IPS-18a (cell line): Measurements from ENCODE around the gene C12orf60.

Experiments used
- H3K27ac ChIP-seq: one replicate; pipeline ENCODE4 v1.5.1; 2013; ENCODE audit warnings: low read length
- H3K27me3 ChIP-seq: one replicate; pipeline ENCODE4 v1.6.1; 2013; ENCODE audit warnings: mild to moderate bottlenecking, low read length; ENCODE audit not compliant: control insufficient read depth, insufficient read depth
- H3K36me3 ChIP-seq: one replicate; pipeline ENCODE4 v1.6.1; 2013; ENCODE audit warnings: low read depth, low read length; ENCODE audit not compliant: control insufficient read depth
- H3K4me1 ChIP-seq: one replicate; pipeline ENCODE4 v1.6.1; 2013; ENCODE audit warnings: low read depth, low read length; ENCODE audit not compliant: control insufficient read depth
- H3K4me3 ChIP-seq: one replicate; pipeline ENCODE4 v1.5.1; 2013; ENCODE audit warnings: low read length
- H3K9ac ChIP-seq: one replicate; pipeline ENCODE4 v1.6.1; 2013; ENCODE audit warnings: mild to moderate bottlenecking, low read length, moderate library complexity
- H3K9me3 ChIP-seq: one replicate; pipeline ENCODE4 v1.6.1; 2013; ENCODE audit warnings: low read depth, low read length; ENCODE audit not compliant: control insufficient read depth

C12orf60 gene

DNA sequence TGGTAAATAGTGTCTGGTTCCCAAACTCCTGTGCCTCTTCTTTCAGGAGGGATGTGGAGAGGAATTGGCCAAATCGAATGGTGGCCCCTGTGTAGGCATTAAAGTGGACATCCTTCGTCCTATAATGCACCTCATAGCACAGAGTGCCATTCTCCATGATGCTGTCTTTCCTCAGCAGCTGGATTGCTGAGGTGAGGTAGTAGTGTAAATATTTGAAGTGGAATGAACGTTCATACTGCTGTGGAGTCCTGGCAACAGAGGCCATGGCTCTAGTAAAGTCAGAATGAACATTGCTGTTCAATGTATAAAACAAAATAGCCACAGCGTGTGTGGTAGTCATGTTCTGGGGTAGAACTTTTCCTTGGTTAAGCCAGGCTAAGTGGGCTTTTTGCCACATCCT is 37.1 kb downstream of the C12orf60 start:
- no peak overlapping the region for H3K4me3 ChIP-seq
- no peaks in the 10 kb centered on the region for H3K4me1 ChIP-seq
- no peaks in the 10 kb centered on the region for H3K9me3 ChIP-seq
- H3K9ac ChIP-seq: no peak overlapping the region
- H3K36me3 ChIP-seq: no peaks in the 10 kb centered on the region
- H3K27me3 ChIP-seq: no peaks in the 10 kb centered on the region
- H3K27ac ChIP-seq: no peak overlapping the region

DNA sequence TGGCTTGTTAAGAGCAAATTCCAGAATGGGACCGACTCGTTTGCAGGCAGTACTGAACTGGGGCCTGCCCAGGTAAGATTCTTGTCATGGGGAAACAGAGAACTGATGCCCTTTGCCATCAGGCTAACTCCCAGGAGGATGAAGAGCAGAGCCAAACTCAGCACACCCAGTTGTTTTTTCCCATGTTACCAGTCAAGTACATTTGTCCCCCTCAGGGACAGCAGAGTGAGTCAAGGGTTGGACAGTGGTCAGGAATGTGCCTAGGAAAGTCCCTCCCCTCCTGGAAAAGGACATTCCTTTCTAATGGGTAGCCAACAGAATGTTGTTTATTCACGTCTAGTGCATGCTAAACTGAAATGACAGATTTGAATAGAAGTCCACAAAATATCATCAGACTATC is 38.3 kb downstream of the C12orf60 start:
- Histone ChIP-seq H3K4me3 (no peak overlapping the region), H3K36me3 (no peaks in the 10 kb centered on the region), H3K27me3 (no peaks in the 10 kb centered on the region), H3K4me1 (no peaks in the 10 kb centered on the region), H3K27ac (no peak overlapping the region), H3K9ac (no peak overlapping the region), H3K9me3 (no peaks in the 10 kb centered on the region)

DNA sequence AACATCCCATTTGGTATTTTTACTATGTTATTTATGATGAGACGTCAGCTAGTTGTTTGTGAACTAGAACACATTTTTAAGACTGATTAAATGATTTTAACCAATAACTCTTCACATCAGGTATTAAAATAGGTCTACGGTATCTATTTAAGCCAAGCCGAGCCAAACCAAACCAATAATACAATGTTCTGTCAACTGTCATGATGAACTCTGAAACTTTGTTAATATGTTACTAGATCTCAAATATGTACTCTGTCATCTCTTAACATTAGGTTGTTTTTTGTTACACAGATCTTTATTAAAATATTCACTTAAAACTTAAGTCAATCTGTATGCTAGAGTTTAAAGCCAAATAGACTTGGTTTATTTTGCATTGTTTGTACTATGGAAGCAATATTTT is 38.8 kb downstream of the C12orf60 start:
- Histone ChIP-seq H3K9me3 (no peaks in the 10 kb centered on the region), H3K9ac (no peak overlapping the region), H3K27me3 (no peaks in the 10 kb centered on the region), H3K36me3 (no peaks in the 10 kb centered on the region), H3K27ac (no peak overlapping the region), H3K4me1 (no peaks in the 10 kb centered on the region), H3K4me3 (no peak overlapping the region)

DNA sequence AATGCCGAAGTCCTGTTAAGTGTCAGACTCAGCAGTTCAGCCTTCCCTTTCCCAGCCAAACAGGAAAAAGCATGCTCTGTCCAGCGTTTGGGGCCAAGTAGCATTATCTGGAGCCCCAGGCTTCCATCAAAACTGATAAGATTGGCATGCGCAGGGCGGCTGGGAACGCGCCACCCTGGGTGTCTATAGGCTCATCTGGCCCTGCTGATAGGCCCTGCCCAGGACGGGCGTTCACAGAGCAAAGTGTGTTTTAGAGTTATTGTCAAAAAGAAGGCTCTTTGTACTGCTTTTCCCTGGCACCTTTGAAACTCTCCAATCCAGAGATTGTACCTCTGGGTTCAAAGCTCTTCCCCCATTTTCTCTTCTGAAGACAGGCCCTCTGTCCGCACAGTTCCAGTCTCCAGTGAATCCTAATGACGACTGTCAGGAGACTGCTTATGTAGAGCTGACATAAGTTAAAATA is 40.0 kb downstream of the C12orf60 start, which contains the start of gene ART4:
TSS of gene ART4 (minus strand) at position 102 of the 463 bp plus-strand sequence. CDS start 413 bp downstream, outside the sequence.
- no peak within 1 kb of the TSS for H3K27ac ChIP-seq
- no peaks in the 10 kb centered on the region for H3K4me1 ChIP-seq
- no peaks in the 10 kb centered on the region for H3K9me3 ChIP-seq
- no peak within 1 kb of the TSS for H3K9ac ChIP-seq
- no peaks in the 10 kb centered on the region for H3K36me3 ChIP-seq
- no peak within 1 kb of the TSS for H3K4me3 ChIP-seq
- H3K27me3 ChIP-seq: no peaks in the 10 kb centered on the region

DNA sequence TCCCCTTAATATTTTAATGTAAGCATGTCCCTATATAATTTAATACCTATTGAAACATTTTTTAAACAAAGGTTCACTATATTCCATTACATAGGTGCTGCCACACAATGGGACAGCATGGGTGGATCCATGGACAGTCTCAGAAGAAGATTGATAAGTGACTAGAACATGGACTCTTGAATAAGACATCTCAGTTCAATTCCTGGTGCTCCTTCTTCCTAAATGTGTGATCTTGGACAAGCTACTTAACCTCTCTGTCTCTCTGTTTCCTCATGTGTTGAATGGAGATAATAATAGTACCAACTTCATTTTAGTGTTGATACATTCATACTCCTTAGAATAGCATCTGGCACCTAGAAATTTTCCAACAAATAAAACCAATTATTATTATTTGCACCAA is 40.9 kb downstream of the C12orf60 start:
- Histone ChIP-seq H3K4me1 (no peaks in the 10 kb centered on the region), H3K36me3 (no peaks in the 10 kb centered on the region), H3K9ac (no peak overlapping the region), H3K27me3 (no peaks in the 10 kb centered on the region), H3K9me3 (no peaks in the 10 kb centered on the region), H3K27ac (no peak overlapping the region), H3K4me3 (no peak overlapping the region)

DNA sequence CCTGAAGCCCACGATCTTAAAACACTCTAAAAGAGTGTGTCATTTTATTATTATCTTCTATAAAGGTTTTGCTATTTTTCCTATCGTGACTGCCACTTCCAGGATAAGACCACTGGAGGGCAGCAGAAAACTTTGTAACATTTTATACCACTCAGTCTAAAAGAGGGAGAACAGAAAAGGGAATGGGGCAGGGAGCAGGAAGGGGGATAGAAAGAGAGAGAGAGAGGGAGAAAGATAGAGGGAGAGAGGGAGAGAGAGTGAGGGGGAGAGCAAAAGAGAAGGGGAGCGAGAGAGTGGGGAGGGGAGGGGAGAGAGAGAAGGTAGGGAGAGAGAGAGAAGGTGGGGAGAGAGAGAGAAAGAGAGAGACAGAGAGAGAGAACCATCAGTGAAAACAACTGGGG is 41.9 kb downstream of the C12orf60 start:
- H3K4me3 ChIP-seq: no peak overlapping the region
- H3K27ac ChIP-seq: no peak overlapping the region
- H3K9ac ChIP-seq: no peak overlapping the region
- no peaks in the 10 kb centered on the region for H3K9me3 ChIP-seq
- H3K36me3 ChIP-seq: no peaks in the 10 kb centered on the region
- H3K27me3 ChIP-seq: no peaks in the 10 kb centered on the region
- no peaks in the 10 kb centered on the region for H3K4me1 ChIP-seq

DNA sequence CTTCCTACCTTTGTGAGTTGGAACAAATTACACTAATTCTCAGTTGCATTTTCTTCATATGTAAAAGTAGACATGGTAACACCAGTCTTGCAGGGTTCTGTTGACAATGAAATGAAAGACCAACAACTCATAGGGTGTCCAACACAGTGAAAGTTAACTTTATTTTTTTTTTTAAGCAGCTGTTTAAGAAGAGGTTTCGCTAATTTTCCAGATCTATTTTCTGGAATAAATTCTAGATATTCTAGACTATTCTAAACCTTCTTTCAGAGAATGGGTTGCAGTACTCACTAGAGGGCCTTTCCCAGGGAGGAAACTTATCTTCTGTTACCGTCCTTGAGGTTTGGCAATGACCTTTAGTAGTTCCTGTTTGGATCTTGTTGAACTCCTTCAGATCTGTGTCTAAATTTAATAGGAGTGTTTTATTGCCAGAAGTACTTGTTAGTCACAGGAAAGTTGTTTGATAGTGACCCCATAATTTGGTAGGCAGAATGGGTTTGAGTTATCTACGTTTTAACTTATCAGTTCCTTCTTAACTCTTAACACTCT is 42.6 kb downstream of the C12orf60 start:
- Histone ChIP-seq H3K27ac (no peak overlapping the region), H3K27me3 (no peaks in the 10 kb centered on the region), H3K4me1 (no peaks in the 10 kb centered on the region), H3K36me3 (no peaks in the 10 kb centered on the region), H3K9me3 (no peaks in the 10 kb centered on the region), H3K4me3 (no peak overlapping the region), H3K9ac (no peak overlapping the region)

DNA sequence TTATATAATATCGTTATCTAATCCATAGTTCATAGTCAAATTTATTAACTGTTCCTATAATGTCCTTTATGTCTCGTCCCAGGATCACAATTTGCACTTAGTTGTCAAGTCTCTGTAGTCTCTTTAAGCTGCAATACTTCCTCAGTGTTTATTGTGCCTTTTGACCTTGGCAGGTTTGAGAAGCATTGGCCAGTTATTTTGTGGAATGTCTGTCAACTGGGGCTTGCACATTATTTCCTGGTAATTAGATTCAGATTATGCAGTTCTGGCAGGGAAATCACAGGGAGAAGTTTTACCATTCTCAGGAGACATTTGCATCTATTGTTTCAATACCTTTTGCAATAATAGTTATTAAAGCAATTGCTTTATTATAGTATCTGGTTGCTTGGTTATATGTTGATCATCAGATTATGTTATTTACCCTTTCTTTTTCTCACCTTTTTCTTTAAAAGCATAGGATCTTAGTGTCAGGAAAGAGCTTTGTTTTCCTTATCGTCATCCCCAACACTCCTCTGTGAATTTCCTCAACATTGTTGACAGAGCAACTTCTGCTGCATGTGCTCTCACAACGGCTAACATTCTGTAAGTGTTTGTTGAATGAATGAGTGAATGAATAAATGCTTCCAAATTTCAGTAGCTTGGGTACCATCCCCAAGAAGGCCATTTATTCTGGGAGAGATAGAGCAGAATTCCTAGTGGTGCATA is 43.6 kb downstream of the C12orf60 start:
- Histone ChIP-seq H3K27me3 (no peaks in the 10 kb centered on the region), H3K9me3 (no peaks in the 10 kb centered on the region), H3K27ac (no peak overlapping the region), H3K36me3 (no peaks in the 10 kb centered on the region), H3K9ac (no peak overlapping the region), H3K4me3 (no peak overlapping the region), H3K4me1 (no peaks in the 10 kb centered on the region)

DNA sequence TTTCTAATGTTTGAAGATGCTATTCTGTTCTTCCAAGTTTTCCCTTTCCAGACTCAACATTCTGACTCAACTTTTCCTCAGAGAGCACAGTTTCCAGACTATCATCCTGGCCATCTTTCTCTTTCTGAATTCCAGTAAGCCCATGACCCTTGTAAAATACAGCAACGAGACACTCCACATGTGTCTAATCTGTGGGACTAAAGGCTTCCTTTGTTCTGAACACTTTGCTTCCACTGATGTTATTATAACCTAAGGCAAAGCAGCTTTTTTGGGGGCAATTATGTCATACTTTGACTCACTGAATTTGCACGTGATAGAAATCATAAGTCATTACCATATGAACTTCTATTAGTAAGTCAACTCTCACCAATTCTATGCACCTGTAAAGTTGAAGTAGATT is 46.2 kb downstream of the C12orf60 start:
- no peaks in the 10 kb centered on the region for H3K27me3 ChIP-seq
- H3K9ac ChIP-seq: no peak overlapping the region
- H3K9me3 ChIP-seq: no peaks in the 10 kb centered on the region
- no peak overlapping the region for H3K4me3 ChIP-seq
- peaks cover 12% of the 10 kb centered on the region for H3K4me1 ChIP-seq
- H3K27ac ChIP-seq: no peak overlapping the region
- H3K36me3 ChIP-seq: no peaks in the 10 kb centered on the region

DNA sequence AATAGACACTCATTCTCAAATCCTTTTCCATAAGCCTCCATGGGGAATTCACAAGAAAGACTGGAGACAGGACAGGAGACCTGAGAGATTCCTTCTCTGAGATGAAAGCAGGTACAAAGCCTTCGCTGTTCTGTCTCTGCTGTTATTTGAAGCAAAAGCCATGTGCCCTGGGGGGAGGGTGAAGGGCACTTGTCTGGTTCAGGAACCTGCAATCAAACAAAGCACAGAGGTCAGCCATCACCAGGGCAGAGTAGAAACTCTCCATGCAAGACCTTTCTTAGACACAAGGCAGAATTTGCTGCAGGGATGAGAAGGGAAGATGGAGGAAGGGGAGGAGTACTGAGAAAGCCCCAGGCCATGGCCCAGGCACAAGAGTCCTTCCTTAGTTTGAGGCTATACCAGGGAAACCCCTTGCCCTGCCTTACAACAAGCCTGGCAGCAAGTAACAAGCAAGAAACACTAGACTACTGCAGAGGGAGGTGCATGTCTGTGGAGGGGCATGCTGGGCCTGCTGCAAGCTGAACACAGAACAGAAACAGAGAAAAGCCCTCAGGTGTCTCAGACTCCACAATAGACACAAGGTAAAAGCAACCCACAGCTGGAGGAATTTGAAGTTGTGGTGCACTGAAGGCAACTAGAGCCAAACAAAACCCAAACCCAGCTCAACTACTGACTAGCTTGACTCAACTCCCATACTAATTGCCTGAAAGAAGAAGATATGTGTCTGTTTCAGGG is 47.6 kb downstream of the C12orf60 start:
- H3K36me3 ChIP-seq: no peaks in the 10 kb centered on the region
- H3K9ac ChIP-seq: no peak overlapping the region
- no peaks in the 10 kb centered on the region for H3K9me3 ChIP-seq
- no peak overlapping the region for H3K27ac ChIP-seq
- peaks cover 12% of the 10 kb centered on the region for H3K4me1 ChIP-seq
- H3K4me3 ChIP-seq: no peak overlapping the region
- H3K27me3 ChIP-seq: no peaks in the 10 kb centered on the region

DNA sequence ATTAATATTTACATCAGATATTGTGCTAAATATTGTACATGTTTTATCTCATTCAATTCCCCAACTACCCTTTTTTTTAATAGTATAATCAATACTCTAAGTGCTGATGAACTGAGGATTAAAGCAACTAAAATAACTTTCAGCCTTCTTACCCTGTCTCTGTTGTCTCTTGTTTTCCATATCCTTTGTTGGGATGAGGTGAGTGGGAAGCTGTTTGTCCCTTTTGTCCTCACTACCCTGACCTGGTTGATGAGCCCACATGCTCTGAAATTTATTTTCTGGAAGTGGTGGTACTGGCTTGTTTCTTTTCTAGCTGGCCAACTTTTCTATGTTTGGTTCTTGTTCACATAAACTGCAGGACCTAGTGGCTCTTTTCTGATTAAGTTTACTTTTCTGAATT is 49.4 kb downstream of the C12orf60 start:
- Histone ChIP-seq H3K36me3 (no peaks in the 10 kb centered on the region), H3K9me3 (no peaks in the 10 kb centered on the region), H3K4me1 (peaks cover 12% of the 10 kb centered on the region), H3K4me3 (no peak overlapping the region), H3K9ac (no peak overlapping the region), H3K27me3 (no peaks in the 10 kb centered on the region), H3K27ac (no peak overlapping the region)
